GM12878 (cell line): ENCODE results near the gene SDHAF2.

Source experiments
- EP300 ChIP-seq, 2 experiments: fragments of 150-350 bp in 1 of 2; IDR thresholded peaks; 2 replicates each; pipeline ENCODE4 v1.6.1; 2011 to 2012; ENCODE audit warnings: low read depth in 2 of 2, low read length in 2 of 2, borderline replicate concordance in 1 of 2, improper control_type of control experiment in 1 of 2, inconsistent platforms in 1 of 2; ENCODE audit not compliant: control insufficient read depth in 1 of 2
- EZH2 ChIP-seq: IDR thresholded peaks from 2 replicates; pipeline ENCODE4 v1.6.1; 2012; ENCODE audit warnings: low read depth, mild to moderate bottlenecking, control low read depth, inconsistent platforms, low read length, borderline replicate concordance; ENCODE audit not compliant: control insufficient read depth
- FOS ChIP-seq: IDR thresholded peaks from 3 replicates; pipeline ENCODE4 v1.6.1; 2011; ENCODE audit warnings: borderline replicate concordance; ENCODE audit not compliant: insufficient read length; ENCODE audit errors: extremely low read depth
- GABPA ChIP-seq: IDR thresholded peaks from 2 replicates; pipeline ENCODE4 v1.6.1; 2014; ENCODE audit warnings: antibody characterized with exemption, low read depth, mild to moderate bottlenecking, inconsistent platforms
- JUND ChIP-seq: IDR thresholded peaks from 2 replicates; pipeline ENCODE4 v1.6.1; 2012; ENCODE audit warnings: low read depth, mild to moderate bottlenecking, low read length, improper control_type of control experiment, moderate library complexity
- KDM1A ChIP-seq: fragments of 200-600 bp; sonication (generic); IDR thresholded peaks from 2 replicates; pipeline ENCODE4 v1.6.1; 2016; ENCODE audit warnings: borderline replicate concordance
- NFIC ChIP-seq: IDR thresholded peaks from 2 replicates; pipeline ENCODE4 v1.6.1; 2012; ENCODE audit warnings: low read depth, mild to moderate bottlenecking, inconsistent platforms, low read length, moderate library complexity
- POLR2AphosphoS2 ChIP-seq: IDR thresholded peaks from 2 replicates; pipeline ENCODE4 v1.6.1; 2011; ENCODE audit warnings: low read depth, mild to moderate bottlenecking, low read length, improper control_type of control experiment, moderate library complexity
- SP1 ChIP-seq: IDR thresholded peaks from one replicate; pipeline ENCODE4 v1.6.1; 2011; ENCODE audit warnings: low read depth, low read length
- SUZ12 ChIP-seq: fragments of 200-600 bp; sonication (generic); IDR thresholded peaks from one replicate; pipeline ENCODE4 v1.6.1; 2018; ENCODE audit warnings: antibody characterized with exemption, mild to moderate bottlenecking; ENCODE audit not compliant: unreplicated experiment
- TAF1 ChIP-seq: IDR thresholded peaks from 2 replicates; pipeline ENCODE4 v1.6.1; 2011; ENCODE audit warnings: mild to moderate bottlenecking, low read depth, low read length, borderline replicate concordance
- TCF12 ChIP-seq: IDR thresholded peaks from 2 replicates; pipeline ENCODE4 v1.6.1; 2011; ENCODE audit warnings: low read depth, mild to moderate bottlenecking, low read length
- TF ChIP-seq, protein P1 (sequence below): IDR thresholded peaks from 2 replicates; pipeline ENCODE4 v1.6.1; 2011; ENCODE audit warnings: low read depth, low read length, improper control_type of control experiment, borderline replicate concordance
- TF ChIP-seq, protein P2 (sequence below), 3 experiments: IDR thresholded peaks in 2 of 3; conservative IDR thresholded peaks in 1 of 3; 2 replicates each; pipeline ENCODE4 v1.5.1; 2011; ENCODE audit warnings: low read depth in 3 of 3, low read length in 3 of 3, mild to moderate bottlenecking in 3 of 3, control low read depth in 2 of 3, moderate library complexity in 2 of 3, inconsistent platforms in 1 of 3, mixed read lengths in 1 of 3; ENCODE audit not compliant: control insufficient read depth in 2 of 3, insufficient read depth in 1 of 3; ENCODE audit errors: extremely low read depth in 1 of 3

DNA sequence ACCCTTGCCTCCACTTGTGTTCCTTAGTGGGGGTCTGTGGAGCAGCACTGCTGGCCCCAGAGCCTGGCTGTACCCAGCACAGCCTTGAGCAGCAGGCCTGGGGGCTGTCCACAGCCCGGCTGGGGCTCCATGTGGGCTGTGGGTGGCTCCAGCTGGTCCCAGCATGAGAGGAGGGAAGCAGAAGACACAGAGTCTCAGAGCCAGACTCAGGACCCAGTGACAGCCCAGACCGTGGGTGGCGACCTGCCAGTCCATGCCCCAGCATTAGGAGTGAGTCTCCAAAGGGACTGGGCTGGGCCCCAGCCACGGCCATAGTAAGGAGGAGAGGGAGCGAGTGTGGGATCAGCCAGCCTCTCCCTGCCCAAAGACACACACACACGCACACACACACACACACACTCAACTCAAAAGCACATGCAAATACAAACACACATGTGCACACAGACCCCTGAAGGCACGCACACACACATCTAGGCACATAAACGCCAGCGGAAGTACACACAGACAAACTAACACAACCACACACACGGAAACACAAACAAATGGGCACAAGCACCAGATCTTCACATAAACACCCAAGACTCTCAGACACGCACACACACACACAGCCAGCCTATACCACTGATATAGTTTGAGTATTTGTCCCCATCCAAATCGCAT lies 61.9 kb downstream of the SDHAF2 start:
- TF ChIP-seq JUND (no peak), KDM1A (no peak), TAF1 (no peak), GABPA (no peak), POLR2AphosphoS2 (no peak), EP300 (IDR thresholded peaks at IDR 0.05; ENCODE audit: borderline replicate concordance in 1 of 2, control insufficient read depth in 1 of 2, low read depth in 2 of 2, low read length in 2 of 2) (no peak), SUZ12 (no peak), TCF12 (no peak), FOS (no peak), EZH2 (no peak), SP1 (no peak), NFIC (no peak)
- TF ChIP-seq, protein P1, sequence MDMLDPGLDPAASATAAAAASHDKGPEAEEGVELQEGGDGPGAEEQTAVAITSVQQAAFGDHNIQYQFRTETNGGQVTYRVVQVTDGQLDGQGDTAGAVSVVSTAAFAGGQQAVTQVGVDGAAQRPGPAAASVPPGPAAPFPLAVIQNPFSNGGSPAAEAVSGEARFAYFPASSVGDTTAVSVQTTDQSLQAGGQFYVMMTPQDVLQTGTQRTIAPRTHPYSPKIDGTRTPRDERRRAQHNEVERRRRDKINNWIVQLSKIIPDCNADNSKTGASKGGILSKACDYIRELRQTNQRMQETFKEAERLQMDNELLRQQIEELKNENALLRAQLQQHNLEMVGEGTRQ: no peak
- TF ChIP-seq, protein P2, sequence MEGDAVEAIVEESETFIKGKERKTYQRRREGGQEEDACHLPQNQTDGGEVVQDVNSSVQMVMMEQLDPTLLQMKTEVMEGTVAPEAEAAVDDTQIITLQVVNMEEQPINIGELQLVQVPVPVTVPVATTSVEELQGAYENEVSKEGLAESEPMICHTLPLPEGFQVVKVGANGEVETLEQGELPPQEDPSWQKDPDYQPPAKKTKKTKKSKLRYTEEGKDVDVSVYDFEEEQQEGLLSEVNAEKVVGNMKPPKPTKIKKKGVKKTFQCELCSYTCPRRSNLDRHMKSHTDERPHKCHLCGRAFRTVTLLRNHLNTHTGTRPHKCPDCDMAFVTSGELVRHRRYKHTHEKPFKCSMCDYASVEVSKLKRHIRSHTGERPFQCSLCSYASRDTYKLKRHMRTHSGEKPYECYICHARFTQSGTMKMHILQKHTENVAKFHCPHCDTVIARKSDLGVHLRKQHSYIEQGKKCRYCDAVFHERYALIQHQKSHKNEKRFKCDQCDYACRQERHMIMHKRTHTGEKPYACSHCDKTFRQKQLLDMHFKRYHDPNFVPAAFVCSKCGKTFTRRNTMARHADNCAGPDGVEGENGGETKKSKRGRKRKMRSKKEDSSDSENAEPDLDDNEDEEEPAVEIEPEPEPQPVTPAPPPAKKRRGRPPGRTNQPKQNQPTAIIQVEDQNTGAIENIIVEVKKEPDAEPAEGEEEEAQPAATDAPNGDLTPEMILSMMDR (IDR thresholded peaks at IDR 0.05 in 2 of 3, conservative IDR thresholded peaks at IDR 0.05 in 1 of 3; ENCODE audit: control insufficient read depth in 2 of 3, extremely low read depth in 1 of 3, insufficient read depth in 1 of 3, low read depth in 3 of 3, low read length in 3 of 3): no peak
